Stimulated activated CD8-positive, alpha-beta memory T cell treated with anti-CD3 and anti-CD28 coated beads, Interleukin-15, amount 100 ng/mL, for 4 hours (primary cell): ENCODE data around the gene S100A16.
"Not testable (repeated sequence)": the region's sequence is repeated elsewhere in the genome, so short reads cannot be mapped to it uniquely, and the experiment has no call there.

ENCODE experiments used
- DNase-seq, 2 donors: peaks; one replicate each; pipeline ENCODE4 v3.0.0-alpha.2; 2020; ENCODE audit warnings: low read depth in 2 of 2

Gene S100A16

DNA sequence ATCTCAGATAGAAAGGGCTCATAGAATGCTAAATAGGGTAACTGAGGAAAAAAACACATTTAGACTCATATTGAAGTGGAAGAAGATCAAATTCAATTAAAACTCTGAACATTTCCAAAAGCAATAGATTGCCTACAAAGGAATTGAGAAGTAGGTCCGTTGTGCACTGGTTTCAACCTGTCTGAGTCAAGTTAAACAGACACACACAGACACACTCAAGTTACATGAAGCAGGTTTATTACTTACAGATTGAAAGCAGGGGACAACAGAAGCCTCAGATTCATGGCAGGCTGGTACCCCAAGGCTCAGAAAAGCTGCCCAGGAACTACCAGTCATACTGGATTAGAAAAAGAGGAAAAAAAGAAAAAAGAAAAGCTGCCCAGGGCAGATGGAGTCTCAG, 26.6 kb downstream of the S100A16 start:
- no peak for DNase-seq

- DNase-seq = no peak
These were observed 27.9 kb downstream of the S100A16 start for GRCh38 chr1:153585006-153585405.

DNA sequence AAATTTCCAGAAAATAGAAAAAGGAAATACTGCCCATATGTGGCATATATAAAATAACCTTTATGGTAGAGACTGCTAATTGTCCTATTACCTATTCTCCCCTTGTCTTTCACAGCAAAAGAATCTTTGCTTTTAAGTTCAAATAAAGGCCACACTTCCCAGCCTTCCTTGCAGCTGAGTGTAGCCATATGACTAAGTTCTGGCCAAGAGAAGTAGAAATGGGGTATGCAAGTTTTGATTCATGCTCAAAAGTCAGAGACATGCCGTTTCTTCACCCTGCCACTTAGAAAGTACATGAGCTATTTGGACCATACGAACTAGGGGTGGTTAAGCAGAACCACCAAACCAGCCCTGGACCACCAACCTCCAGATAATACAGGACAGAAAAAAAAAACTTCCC, 29.0 kb downstream of the S100A16 start:
- no peak for DNase-seq

DNA sequence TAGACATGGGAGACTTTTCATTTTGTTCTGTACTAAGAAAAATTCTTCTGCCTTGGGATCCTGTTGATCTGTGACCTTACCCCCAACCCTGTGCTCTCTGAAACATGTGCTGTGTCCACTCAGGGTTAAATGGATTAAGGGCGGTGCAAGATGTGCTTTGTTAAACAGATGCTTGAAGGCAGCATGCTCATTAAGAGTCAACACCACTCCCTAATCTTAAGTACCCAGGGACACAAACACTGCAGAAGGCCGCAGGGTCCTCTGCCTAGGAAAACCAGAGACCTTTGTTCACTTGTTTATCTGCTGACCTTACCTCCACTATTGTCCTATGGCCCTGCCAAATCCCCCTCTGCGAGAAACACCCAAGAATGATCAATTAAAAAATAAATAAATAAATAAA, 29.4 kb downstream of the S100A16 start:
- not testable (repeated sequence) for DNase-seq

DNA sequence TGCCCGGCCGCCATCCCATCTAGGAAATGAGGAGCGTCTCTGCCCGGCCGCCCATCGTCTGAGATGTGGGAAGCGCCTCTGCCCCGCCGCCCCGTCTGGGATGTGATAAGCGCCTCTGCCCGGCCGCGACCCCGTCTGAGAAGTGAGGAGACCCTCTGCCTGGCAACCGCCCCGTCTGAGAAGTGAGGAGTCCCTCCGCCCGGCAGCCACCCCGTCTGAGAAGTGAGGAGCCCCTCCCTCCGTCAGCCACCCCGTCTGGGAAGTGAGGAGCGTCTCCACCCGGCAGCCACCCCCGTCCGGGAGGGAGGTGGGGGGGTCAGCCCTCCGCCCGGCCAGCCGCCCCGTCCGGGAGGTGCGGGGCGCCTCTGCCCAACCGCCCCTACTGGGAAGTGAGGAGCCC, 30.1 kb downstream of the S100A16 start:
- DNase-seq = not testable (repeated sequence)

- DNase-seq = no peak
These were observed 34.0 kb downstream of the S100A16 start for GRCh38 chr1:153578936-153579335.

GRCh38 chr1:153578490-153578889, 34.4 kb downstream of the S100A16 start:
- DNase-seq = no peak

GRCh38 chr1:153577624-153578051, 35.3 kb downstream of the S100A16 start:
- no peak for DNase-seq

DNA sequence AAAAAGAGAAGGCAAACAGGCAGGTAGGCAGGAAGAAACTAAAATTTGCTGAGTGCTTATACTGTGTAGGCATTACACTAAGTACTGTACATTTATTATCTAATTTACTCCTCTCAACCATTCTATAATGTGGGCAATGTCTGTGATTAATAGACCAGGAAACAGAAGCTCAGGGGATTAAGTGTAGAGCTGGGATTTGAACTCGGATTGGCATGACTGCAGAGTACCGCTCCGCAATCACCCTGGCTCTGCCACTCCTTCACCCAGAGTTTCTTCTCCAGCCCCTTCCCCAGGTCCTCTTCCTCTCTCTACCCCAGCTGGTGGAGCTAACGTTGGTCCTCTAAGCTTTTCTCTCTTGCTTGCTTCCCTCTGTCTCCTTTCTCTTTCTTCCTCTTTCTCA, 35.8 kb downstream of the S100A16 start:
- no peak for DNase-seq

- DNase-seq = not testable (repeated sequence)
These were observed 37.4 kb downstream of the S100A16 start for GRCh38 chr1:153575497-153575896.

- DNase-seq = not testable (repeated sequence)
These were observed 37.9 kb downstream of the S100A16 start for GRCh38 chr1:153575081-153575491.

DNA sequence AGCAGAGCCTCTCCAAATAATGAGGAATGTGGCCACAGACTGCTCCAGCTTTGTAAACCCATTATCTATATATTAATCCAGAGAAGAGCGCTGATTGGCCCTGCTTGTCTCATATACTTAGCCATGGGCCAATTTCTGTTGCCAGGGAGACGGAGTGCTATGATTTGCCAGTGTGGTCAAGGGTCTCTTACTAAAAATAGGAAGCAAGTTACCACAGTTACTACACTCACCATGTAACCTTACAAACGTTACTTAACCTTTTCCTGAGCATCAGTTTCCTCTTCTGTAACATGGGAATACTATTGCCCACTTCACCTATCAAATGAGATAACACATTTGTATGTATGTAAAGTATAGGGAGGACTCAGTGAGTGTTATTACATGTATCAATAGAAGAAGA, 39.6 kb downstream of the S100A16 start:
- no peak for DNase-seq

GRCh38 chr1:153572569-153573015, 40.3 kb downstream of the S100A16 start:
- DNase-seq = no peak

DNA sequence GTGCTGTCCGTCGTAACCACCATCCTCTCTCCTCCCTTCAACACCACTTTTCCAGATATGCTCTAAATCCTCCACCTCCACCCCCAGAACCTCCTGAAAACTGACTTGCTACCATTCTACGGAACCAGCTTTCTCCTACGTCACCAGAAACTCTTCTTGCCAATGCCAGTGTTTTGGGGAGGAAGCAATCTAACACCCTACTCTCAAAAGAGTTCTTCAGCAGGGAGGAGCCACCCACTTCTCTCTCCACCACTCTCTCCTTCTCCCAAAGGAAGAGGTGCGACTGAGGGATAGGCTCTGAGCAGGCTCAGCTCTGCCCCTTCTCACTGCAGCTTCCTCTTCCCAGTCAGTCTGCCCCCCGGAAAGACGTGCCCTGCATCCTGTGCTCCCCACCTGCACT, 41.2 kb downstream of the S100A16 start:
- no peak for DNase-seq

DNA sequence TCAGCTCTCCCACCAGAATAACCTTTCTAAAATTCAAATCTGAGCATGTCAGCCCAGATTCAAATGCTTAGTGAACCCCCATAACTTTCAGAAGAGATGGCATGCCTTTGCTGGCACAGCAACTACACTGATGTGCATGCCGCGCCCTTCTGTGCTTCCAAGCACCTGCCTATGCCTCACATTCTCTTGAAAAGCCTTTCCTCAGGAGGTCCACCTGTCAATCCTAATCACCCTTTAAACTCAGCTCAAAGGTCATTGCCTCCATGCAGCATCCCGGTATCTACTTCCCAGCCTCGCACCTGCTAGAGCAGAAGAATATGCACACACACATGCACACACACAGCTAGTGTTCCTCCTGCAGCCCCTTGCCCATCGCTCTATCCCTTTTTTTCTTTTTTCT, 42.1 kb downstream of the S100A16 start:
- DNase-seq = no peak

DNA sequence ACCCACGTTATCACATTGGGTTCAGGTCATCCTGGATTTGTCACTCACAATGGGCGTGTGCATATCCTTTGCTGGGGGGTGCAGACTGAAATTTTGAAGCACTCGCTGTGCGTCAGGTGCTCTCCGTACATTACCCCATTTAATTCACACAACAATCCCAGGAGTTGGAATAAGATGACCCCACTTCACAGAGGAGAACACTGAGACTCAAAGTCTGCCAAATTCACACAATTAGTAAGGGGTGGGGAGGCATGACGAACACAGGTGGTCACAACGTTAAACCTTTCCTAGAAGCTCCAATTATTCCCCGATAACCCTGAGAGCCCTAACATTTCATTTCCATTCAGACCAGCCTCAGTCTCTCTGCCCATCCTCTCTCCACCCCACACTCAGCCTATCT, 43.5 kb downstream of the S100A16 start:
- DNase-seq = no peak

DNA sequence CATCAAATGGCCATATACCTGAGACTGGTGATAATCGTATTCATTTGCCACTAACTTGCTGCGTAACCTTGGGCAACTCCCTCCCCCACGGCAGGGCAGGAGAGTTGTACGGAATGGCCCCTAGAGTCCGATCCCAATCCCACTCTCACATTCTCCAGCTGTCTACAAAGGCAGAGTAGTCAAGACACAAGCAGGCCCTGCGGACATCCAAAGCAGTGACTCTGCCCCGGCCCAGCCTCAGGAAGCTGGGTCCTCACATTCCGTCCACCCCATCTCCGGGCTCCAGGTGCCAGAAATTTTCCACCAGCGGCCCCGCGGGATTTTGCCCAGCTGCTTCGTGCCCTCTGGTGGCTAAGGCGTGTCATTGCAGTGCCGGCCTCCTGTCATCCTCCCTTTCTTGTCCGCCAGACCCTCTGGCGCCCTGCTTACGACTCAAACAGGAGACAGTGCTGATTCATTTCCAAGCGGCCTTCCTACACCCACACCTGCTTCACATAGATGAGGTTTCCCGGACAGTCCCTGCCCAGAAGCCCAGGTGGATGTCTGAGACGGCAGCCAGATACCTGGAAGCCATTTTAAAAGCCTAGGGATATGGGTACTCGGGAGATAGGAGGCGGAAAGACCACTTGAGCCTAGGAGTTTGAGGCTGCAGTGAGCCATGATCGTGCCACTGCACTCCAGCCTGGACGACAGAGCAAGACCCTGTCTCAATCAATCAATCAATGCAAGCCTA, 44.4 kb downstream of the S100A16 start:
- DNase-seq = peak; percentile 44 to 66

- DNase-seq = no peak
These were observed 45.1 kb downstream of the S100A16 start for GRCh38 chr1:153567621-153568366.

DNA sequence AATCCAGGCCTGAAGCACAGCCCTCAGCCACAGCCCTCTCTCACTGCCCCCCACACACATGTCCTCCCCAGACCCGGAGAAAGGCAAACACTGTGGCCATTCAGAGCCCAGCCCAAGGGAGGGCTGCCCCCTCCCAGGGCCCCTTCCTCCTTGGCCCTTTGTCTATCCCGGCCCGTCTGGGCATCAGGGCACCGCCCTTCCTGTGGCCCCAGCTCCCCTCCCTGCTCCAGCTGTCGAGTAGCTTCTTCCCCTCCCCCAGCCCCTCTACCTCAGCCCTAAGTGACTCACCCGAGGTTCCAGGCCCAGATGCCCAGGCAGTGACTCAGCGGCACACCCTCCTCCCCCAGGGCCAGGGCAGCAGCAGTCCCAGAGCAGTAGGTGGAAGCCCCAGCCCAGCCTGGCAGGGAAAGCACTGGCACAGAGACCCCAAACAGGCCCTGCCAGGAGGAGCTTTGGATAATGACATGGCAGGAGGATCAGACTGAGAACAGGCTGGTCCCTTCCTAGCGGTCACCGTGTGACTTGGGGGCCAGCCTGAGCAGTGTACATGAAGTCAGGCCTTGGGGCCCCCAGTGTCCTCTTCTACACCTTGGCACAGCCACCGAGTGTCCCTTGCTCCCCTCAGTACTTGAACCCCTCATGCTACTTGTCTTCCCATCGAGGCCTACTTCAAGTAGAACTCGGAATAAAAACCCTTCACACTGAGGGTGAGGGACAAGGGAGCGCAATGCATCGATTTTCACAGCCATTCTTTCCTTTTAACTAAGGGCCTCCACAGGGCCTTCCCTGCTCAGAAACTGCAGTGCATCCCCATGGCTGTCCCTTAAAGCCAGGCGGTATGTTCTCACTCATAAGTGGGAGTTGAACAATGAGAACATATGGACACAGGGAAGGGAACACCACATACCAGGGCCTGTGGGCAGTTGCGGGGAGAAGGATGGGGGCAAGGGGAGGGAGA, 46.2 kb downstream of the S100A16 start:
- peak; percentile 72 to 90 for DNase-seq

DNA sequence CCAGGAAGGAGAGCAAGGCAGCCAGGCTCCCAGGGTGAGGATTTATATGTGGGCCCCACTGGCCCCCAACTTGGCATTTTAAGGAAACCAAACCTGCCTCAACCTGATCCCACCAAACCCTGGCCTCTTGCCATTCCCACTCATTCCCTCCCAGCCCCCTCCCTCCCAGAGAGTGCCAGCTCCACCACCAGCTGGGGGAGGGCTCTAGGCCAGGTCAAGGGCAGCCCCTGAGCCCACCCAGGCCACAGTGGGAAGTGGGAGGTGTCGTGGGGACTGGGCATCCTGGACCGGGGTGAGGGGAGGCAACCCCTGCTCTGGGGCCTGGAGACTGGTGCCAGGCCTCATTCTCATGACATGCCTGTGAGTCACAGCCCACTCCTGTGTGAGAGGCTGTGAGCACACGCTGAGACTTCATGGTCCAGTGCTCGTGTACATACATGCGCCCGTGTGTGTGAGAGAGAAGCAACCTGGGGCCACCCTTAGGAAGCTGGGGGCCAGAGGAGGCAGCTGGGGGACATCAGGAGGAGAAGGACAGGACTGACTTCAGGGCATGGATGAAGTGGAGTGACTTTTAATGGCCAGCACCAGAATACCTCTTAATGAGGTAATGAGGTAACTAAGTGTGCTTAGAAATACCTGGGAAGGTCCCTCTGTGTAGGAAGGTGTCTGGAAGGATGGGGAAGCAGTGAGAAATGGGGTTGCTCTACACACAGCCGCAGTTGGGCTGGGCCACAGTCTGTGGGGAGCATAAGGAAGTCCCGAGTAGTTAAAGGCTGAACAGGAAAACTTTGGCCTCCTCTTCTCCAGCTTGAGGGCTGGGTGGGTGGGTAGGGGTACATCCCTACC, 47.2 kb downstream of the S100A16 start, which contains the start of gene S100A2:
Gene S100A2 (minus strand): TSS at position 316 of the 846 bp plus-strand sequence. CDS start 1,967 bp downstream, outside the sequence.
- peak in 1 of 2 donors; percentile 26 for DNase-seq

- no peak for DNase-seq
These were observed 48.9 kb downstream of the S100A16 start for GRCh38 chr1:153563991-153564390.
